Mucosa of descending colon (tissue), 3 donors: Measurements from ENCODE around the gene FGB. TPM values are rescaled to one million over a fixed set of nuclear protein-coding genes. Genes with fewer than 3 reads are reported as not detected.

Experiments used
- ATAC-seq: fragments of 200-7000 bp; cut with Tn5 transposase; one replicate; pipeline ENCODE4 v1.9.1; 2020; ENCODE audit warnings: mild to moderate bottlenecking, moderate library complexity
- DNase-seq, 3 donors: peaks; one replicate each; pipeline ENCODE4 v3.0.0-alpha.2; 2020
- H3K36me3 ChIP-seq: fragments of 200-600 bp; one replicate; pipeline ENCODE4 v1.8.0; 2021; ENCODE audit warnings: low read depth, mild to moderate bottlenecking
- H3K4me1 ChIP-seq: fragments of 200-600 bp; one replicate; pipeline ENCODE4 v1.8.0; 2021; ENCODE audit warnings: low read depth, mild to moderate bottlenecking
- H3K4me3 ChIP-seq: fragments of 200-600 bp; one replicate; pipeline ENCODE4 v1.8.0; 2021; ENCODE audit warnings: mild to moderate bottlenecking
- H3K9me3 ChIP-seq: fragments of 200-600 bp; one replicate; pipeline ENCODE4 v1.8.0; 2021; ENCODE audit warnings: mild to moderate bottlenecking
- CTCF ChIP-seq: fragments of 200-600 bp; IDR thresholded peaks from one replicate; pipeline ENCODE4 v1.8.0; 2022; ENCODE audit warnings: antibody characterized with exemption, mild to moderate bottlenecking
- intact Hi-C, 2 donors: fragments of 100-400 bp; cut with DNase I in 1 of 2; cut with micrococcal nuclease in 1 of 2; formaldehyde crosslinking; loops; one replicate each; pipeline versions ENCODE4 v1.11.0 to v1.11.1; 2022; cut with DNase I, micrococcal nuclease
- total RNA-seq, 3 donors: library from RNA; stranded (reverse); fragmentation: NEBNext Ultra II Directional in 2 of 3; extraction: Animal tissue kit (Norgen Biotek cat#: 25700) in 2 of 3; gene quantifications; one replicate each; pipeline versions ENCODE4 v1.2.1 to v1.2.4, GENCODE V29; 2021 to 2023
- donor health status: DM: no; HTN: no; CAD: no; lungs with moderate emphysema.
- donor health status: DM: no; HTN: no; CAD: no.
- donor health status: DM: no; HTN: yes; CAD: no.

Gene FGB
- total RNA-seq, 3 donors from 2014 or later, result 0.63 to 1.0 TPM; not detected in 1

DNA sequence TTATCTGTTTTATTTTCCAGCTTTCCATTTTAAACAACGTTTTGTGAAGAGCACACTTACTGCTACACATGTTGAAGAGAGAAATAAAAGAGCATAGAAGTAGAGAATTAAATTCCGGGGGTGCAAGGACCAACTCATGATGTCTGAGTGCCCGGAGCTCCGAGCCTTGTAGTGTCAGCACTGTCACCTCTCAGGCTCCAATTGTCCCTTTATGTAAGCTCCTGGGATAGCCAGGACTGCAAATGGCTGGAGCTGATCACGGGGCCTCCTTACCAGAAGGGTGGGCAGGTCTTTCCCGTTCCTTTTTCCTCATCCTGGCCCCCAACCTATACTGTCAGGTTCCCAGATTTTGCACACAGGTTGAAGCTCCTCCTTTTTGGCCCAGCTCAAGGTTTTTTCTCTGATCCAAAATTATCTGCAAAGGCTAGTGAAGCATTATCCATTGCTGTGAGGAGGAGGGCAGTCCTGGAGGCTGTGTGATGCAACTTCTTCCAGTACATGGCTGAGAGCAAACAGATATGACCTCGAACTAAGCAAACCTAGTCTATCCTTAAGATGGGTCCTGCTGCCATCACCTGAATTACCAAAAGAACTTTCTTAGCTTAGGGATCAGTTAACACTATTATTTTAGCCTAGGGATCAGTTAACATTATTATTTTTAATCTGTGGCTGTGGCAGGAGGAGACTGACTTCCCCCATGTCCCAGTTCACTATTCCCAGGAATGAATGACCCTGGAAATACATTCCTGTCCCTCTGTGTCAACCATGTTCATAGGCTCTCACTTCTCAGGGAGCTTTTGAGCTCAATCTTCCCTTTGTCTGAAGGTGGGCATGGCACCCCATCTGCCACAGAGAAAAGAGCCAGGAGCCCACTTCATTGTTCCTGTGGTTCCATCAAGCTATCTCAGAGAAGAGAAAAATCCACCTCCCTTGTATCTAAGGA lies 49.9 kb downstream of the FGB start, which contains the start of gene FGG:
TSS of gene FGG (minus strand) at position 185 of the 943 bp plus-strand sequence. CDS start at position 138, 47 bp downstream.
- Histone ChIP-seq H3K4me3 (no peak within 1 kb of the TSS), H3K36me3 (no peaks in the 10 kb centered on the region), H3K4me1 (peaks cover 13% of the 10 kb centered on the region), H3K9me3 (no peaks in the 10 kb centered on the region)
- intact Hi-C loops, result no loop called here
- no peak for DNase-seq
- ATAC-seq, result no peak
- no peak for TF ChIP-seq CTCF

- Histone ChIP-seq H3K4me3 (no peak overlapping the region), H3K4me1 (peaks cover 19% of the 10 kb centered on the region), H3K9me3 (no peaks in the 10 kb centered on the region), H3K36me3 (no peaks in the 10 kb centered on the region)
- DNase-seq, result no peak
- no peak for ATAC-seq
- intact Hi-C loops, result no loop called here
- no peak for TF ChIP-seq CTCF
Measured at GRCh38 chr4:154614306-154614705, 51.5 kb downstream of the FGB start.

GRCh38 chr4:154615211-154615610 lies 52.4 kb downstream of the FGB start:
- no peak overlapping the region for H3K4me3 ChIP-seq
- H3K36me3 ChIP-seq, result no peaks in the 10 kb centered on the region
- intact Hi-C loops, result no loop called here
- H3K4me1 ChIP-seq, result peaks cover 19% of the 10 kb centered on the region
- no peak for DNase-seq
- no peaks in the 10 kb centered on the region for H3K9me3 ChIP-seq
- no peak for ATAC-seq
- TF ChIP-seq CTCF, result no peak

DNA sequence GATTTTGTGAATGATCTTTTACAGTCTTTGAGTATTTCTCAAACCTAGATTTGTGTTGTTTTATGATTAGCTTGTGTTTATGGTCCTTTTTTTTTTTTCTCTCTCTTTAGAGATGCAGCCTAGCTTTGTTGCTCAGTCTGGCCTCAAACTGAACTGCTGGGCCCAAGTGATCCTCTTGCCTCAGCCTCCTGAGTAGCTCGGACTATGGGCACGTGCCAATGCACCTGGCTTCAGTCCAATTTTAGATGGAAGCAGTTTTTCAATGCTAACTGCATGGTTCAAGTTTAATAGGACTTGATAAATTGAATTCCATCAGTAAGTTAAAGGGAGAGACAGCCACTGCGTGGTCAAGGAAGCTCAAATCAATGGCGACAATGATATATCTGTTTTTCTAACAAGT lies 53.5 kb downstream of the FGB start:
- DNase-seq (peak in 1 of 3 donors; percentile 9), ATAC-seq (no peak)
- intact Hi-C loops, result no loop called here
- H3K4me3 ChIP-seq, result no peak overlapping the region
- H3K36me3 ChIP-seq, result no peaks in the 10 kb centered on the region
- no peak for TF ChIP-seq CTCF
- H3K9me3 ChIP-seq, result no peaks in the 10 kb centered on the region
- H3K4me1 ChIP-seq, result peaks cover 19% of the 10 kb centered on the region

- Histone ChIP-seq H3K4me1 (peaks cover 19% of the 10 kb centered on the region), H3K9me3 (no peaks in the 10 kb centered on the region), H3K4me3 (no peak overlapping the region), H3K36me3 (no peaks in the 10 kb centered on the region)
- TF ChIP-seq CTCF, result no peak
- ATAC-seq (peak; percentile 33), DNase-seq (no peak)
- intact Hi-C loops, result no loop called here
Measured at GRCh38 chr4:154616731-154617130, 53.9 kb downstream of the FGB start.
